Stimulated activated CD4-positive, alpha-beta T cell treated with anti-CD3 and anti-CD28 coated beads, Interleukin-1b, Interleukin-23, amount 100 ng/mL, for 1 hour (primary cell): Measurements from ENCODE around the gene PRDM9.
"Not testable (repeated sequence)": the region's sequence is repeated elsewhere in the genome, so short reads cannot be mapped to it uniquely, and the experiment has no call there.

Experiments used
- DNase-seq, 2 donors: peaks; one replicate each; pipeline ENCODE4 v3.0.0-alpha.2; 2020; ENCODE audit warnings: low read depth in 2 of 2

The PRDM9 gene

DNA sequence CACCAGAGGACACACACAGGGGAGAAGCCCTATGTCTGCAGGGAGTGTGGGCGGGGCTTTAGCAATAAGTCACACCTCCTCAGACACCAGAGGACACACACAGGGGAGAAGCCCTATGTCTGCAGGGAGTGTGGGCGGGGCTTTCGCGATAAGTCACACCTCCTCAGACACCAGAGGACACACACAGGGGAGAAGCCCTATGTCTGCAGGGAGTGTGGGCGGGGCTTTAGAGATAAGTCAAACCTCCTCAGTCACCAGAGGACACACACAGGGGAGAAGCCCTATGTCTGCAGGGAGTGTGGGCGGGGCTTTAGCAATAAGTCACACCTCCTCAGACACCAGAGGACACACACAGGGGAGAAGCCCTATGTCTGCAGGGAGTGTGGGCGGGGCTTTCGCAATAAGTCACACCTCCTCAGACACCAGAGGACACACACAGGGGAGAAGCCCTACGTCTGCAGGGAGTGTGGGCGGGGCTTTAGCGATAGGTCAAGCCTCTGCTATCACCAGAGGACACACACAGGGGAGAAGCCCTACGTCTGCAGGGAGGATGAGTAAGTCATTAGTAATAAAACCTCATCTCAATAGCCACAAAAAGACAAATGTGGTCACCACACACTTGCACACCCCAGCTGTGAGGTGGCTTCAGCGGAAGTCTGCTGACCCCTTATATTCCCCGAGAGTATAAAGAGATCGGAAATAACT, 20.0 kb downstream of the PRDM9 start:
- DNase-seq, result not testable (repeated sequence)

DNA sequence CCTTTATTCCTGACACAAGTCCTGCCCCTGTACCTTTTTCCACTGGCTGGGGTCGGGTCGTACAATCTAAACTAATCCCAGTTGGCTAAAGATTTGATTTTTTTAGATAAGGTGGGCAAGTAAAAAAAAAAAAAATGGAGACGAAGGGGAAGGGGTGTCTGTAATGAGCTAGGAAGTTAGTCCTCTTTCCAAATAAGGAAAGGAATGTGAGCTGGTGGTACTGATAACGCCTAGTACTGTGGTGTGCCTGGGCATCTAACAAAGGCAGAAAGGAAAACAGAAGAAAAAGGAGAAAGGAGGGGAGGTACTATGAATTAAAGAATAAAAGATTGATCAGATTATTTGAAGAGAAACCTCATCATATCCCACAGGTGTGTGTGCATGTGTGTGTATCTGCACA, 21.3 kb downstream of the PRDM9 start:
- DNase-seq, result no peak

DNA sequence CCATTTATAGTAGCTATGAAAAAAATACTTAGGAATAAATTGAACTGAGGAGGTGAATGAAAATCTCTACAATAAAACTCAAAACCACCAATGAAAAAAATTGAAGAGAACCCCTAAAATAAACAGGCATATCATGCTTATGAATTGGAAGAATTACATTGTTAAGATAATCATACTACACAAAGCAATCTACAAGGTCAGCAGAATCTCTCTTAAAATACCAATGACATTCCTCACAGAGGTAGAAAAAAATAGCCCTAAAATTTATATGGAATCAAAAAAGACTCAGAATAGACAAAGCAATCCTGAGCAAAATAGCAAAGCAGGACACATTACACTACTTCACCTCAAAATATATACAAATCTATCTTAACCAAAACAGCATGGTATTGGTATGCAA, 23.2 kb downstream of the PRDM9 start:
- no peak for DNase-seq

DNA sequence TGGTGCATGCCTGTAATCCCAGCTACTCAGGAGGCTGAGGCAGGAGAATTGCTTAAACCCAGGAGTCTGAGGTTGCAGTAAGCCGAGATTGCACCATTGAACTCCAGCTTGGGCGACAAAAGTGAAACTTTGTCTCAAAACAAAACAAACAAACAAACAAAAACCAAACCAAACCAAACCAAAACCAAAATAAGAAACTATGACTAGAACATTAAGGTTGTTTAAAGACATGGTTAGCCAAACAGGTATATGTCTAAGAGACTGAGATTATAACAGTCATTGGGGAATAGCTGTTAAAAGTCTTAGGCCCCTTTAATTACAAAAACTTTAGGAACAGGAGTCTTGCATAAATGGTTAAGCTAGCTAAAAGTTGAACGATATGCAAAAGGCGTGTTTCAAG, 63.6 kb downstream of the PRDM9 start:
- no peak for DNase-seq
